HCT116 (cell line): Measurements from ENCODE around the gene CFAP54. TPM values are rescaled to one million over a fixed set of nuclear protein-coding genes. Genes with fewer than 3 reads are reported as not detected.

ENCODE experiments used
- ATAC-seq: fragments of 200-7000 bp; cut with Tn5 transposase; 2 replicates; pipeline ENCODE4 v1.9.1; 2020; ENCODE audit warnings: mild to moderate bottlenecking, moderate library complexity
- BruUV-seq: library from RNA; stranded (reverse); fragments of 400-500 nt; replicated peaks from 2 replicates; lab custom pipeline; 2021; lab: Mats Ljungman, UMichigan
- CTCF ChIA-PET: fragments of 300-600 bp; sonication (Branson Sonifier 250); formaldehyde crosslinking; loops from one replicate; lab custom pipeline; 2021; ENCODE audit warnings: antibody characterized with exemption; lab: Charles Lee
- POLR2A ChIA-PET: fragments of 300-600, 350-600 bp; sonication (Branson Sonifier 250); formaldehyde crosslinking; loops from one replicate; lab custom pipeline; 2021; ENCODE audit warnings: antibody characterized with exemption; lab: Charles Lee
- RAD21 ChIA-PET, 2 experiments: fragments of 300-600 bp; sonication (Branson Sonifier 250); formaldehyde crosslinking; loops; one replicate each; lab custom pipeline; 2023; ENCODE audit warnings: low total read pairs in 2 of 2; ENCODE audit not compliant: uncharacterized antibody in 2 of 2, unreplicated experiment in 2 of 2, low non-redundant PET in 1 of 2; lab: Charles Lee
- DNase-seq: peaks from one replicate; pipeline ENCODE4 v3.0.0-alpha.2; 2010; ENCODE audit warnings: low read depth, low spot score
- H2AFZ ChIP-seq: fragments of 200-600 bp; shearing (Covaris generic), sonication (generic); 2 replicates; pipeline ENCODE4 v1.6.1; 2017; ENCODE audit warnings: low read depth, mixed run types, mixed read lengths, antibody characterized with exemption, low read length; ENCODE audit not compliant: poor library complexity, severe bottlenecking
- H3K27ac ChIP-seq: 2 replicates; pipeline ENCODE4 v1.5.1; 2012; ENCODE audit warnings: low read depth, low read length
- H3K27me3 ChIP-seq: fragments of 200-600 bp; sonication (generic); 2 replicates; pipeline ENCODE4 v1.6.1; 2016; ENCODE audit warnings: mixed run types, low read length, mixed read lengths; ENCODE audit not compliant: insufficient read depth
- H3K36me3 ChIP-seq, 2 experiments: fragments of 200-500 bp in 1 of 2; fragments of 200-600 bp in 1 of 2; sonication (Bioruptor generic) in 1 of 2; sonication (generic) in 1 of 2; 2 replicates each; pipeline versions ENCODE4 v1.5.1 to v1.6.1; 2014 to 2016; ENCODE audit warnings: low read length in 2 of 2, inconsistent platforms in 1 of 2, mixed read lengths in 1 of 2, mixed run types in 1 of 2; ENCODE audit not compliant: insufficient read depth in 2 of 2, control insufficient read depth in 1 of 2
- H3K4me1 ChIP-seq, 2 experiments: fragments of 200-600 bp in 1 of 2; sonication (generic) in 1 of 2; 2 replicates each; pipeline versions ENCODE4 v1.5.1 to v1.6.1; 2012 to 2017; ENCODE audit warnings: low read length in 2 of 2, inconsistent platforms in 1 of 2, mild to moderate bottlenecking in 1 of 2, mixed read lengths in 1 of 2, mixed run types in 1 of 2, moderate library complexity in 1 of 2; ENCODE audit not compliant: insufficient read depth in 2 of 2, control insufficient read depth in 1 of 2
- H3K4me2 ChIP-seq: fragments of 200-600 bp; sonication (generic); 2 replicates; pipeline ENCODE4 v1.6.1; 2017; ENCODE audit warnings: mixed run types, low read length, mixed read lengths
- H3K4me3 ChIP-seq, 2 experiments: fragments of 200-600 bp in 1 of 2; sonication (generic) in 1 of 2; replicated peaks in 1 of 2; 2 replicates each; pipeline ENCODE4 v1.5.1; 2011 to 2016; ENCODE audit warnings: low read length in 2 of 2, control low read depth in 1 of 2, low read depth in 1 of 2, mild to moderate bottlenecking in 1 of 2, mixed read lengths in 1 of 2, mixed run types in 1 of 2
- H3K79me2 ChIP-seq: fragments of 200-600 bp; sonication (generic); 2 replicates; pipeline ENCODE4 v1.6.1; 2017; ENCODE audit warnings: mild to moderate bottlenecking, mixed run types, low read length, moderate library complexity, mixed read lengths; ENCODE audit not compliant: insufficient read depth
- H3K9ac ChIP-seq: fragments of 200-600 bp; sonication (generic); 2 replicates; pipeline ENCODE4 v1.6.1; 2016; ENCODE audit warnings: low read length, mixed read lengths
- H3K9me2 ChIP-seq: fragments of 200-600 bp; sonication (generic), shearing (Covaris generic); 2 replicates; pipeline ENCODE4 v1.6.1; 2017; ENCODE audit warnings: mixed run types, mild to moderate bottlenecking, moderate library complexity; ENCODE audit not compliant: insufficient read depth
- H3K9me3 ChIP-seq, 2 experiments: fragments of 200-500 bp in 1 of 2; fragments of 200-600 bp in 1 of 2; sonication (Bioruptor generic) in 1 of 2; sonication (generic) in 1 of 2; 2 replicates each; pipeline ENCODE4 v1.6.1; 2014 to 2017; ENCODE audit warnings: low read length in 2 of 2, mixed read lengths in 2 of 2, inconsistent platforms in 1 of 2, low read depth in 1 of 2, mild to moderate bottlenecking in 1 of 2, mixed run types in 1 of 2, moderate library complexity in 1 of 2; ENCODE audit not compliant: control insufficient read depth in 1 of 2, insufficient read depth in 1 of 2
- H4K20me1 ChIP-seq: fragments of 200-600 bp; sonication (generic), shearing (Covaris generic); 2 replicates; pipeline ENCODE4 v1.6.1; 2017; ENCODE audit warnings: mixed run types, mild to moderate bottlenecking, moderate library complexity; ENCODE audit not compliant: insufficient read depth
- ATF3 ChIP-seq: IDR thresholded peaks from 2 replicates; pipeline ENCODE4 v1.6.1; 2012
- EGR1 ChIP-seq: IDR thresholded peaks from 2 replicates; pipeline ENCODE4 v1.6.1; 2012; ENCODE audit warnings: low read depth
- REST ChIP-seq: IDR thresholded peaks from 2 replicates; pipeline ENCODE4 v1.6.1; 2012; ENCODE audit warnings: low read depth
- SIN3A ChIP-seq: IDR thresholded peaks from 2 replicates; pipeline ENCODE4 v1.6.1; 2012; ENCODE audit warnings: low read depth
- SP1 ChIP-seq: IDR thresholded peaks from 2 replicates; pipeline ENCODE4 v1.6.1; 2012; ENCODE audit warnings: low read depth
- ZBTB33 ChIP-seq: IDR thresholded peaks from 2 replicates; pipeline ENCODE4 v1.6.1; 2011; ENCODE audit warnings: mild to moderate bottlenecking, low read length, moderate library complexity; ENCODE audit not compliant: insufficient replicate concordance; ENCODE audit errors: extremely low read depth
- ZNF274 ChIP-seq: fragments of 200-500 bp; sonication (Bioruptor generic); IDR thresholded peaks from 2 replicates; pipeline ENCODE4 v1.6.1; 2014; ENCODE audit warnings: mild to moderate bottlenecking, low read depth, low read length, inconsistent platforms
- intact Hi-C: fragments of 100-400 bp; cut with micrococcal nuclease; formaldehyde crosslinking; loops from 2 replicates; pipeline ENCODE4 v1.10.0; 2022
- total RNA-seq: library from RNA; stranded (reverse); gene quantifications from one replicate; pipeline ENCODE4 v1.2.1, GENCODE V29; 2021; ENCODE audit not compliant: unreplicated experiment

The CFAP54 gene
- total RNA-seq, 1 experiment from 2014 or later: 0.25 TPM

- no peak overlapping the region for H3K4me3 ChIP-seq
- no peaks in the 10 kb centered on the region for H3K36me3 ChIP-seq
- ChIA-PET POLR2A (no interaction called here), RAD21 (no interaction called here), CTCF (no interaction called here)
- H4K20me1 ChIP-seq: no peaks in the 10 kb centered on the region
- no peaks in the 10 kb centered on the region for H3K4me1 ChIP-seq
- H3K27ac ChIP-seq: no peak overlapping the region
- no peak for DNase-seq
- H3K79me2 ChIP-seq: no peaks in the 10 kb centered on the region
- no peaks in the 10 kb centered on the region for H3K9me3 ChIP-seq
- BruUV-seq: no TSS peak
- ATAC-seq: no peak
- H3K9ac ChIP-seq: no peak overlapping the region
- H3K9me2 ChIP-seq: no peaks in the 10 kb centered on the region; the same call in 1 of the 2 replicates
- intact Hi-C loops: no loop called here
- no peak overlapping the region for H2AFZ ChIP-seq
- H3K4me2 ChIP-seq: no peak overlapping the region
- TF ChIP-seq REST (no peak), SIN3A (no peak), ZBTB33 (no peak), EGR1 (no peak), ATF3 (no peak), SP1 (no peak), ZNF274 (no peak)
- TF ChIP-seq, all 23 proteins: peak for 0
- H3K27me3 ChIP-seq: 0 out of 2 replicates have a peak, but pooled peaks cover 5% of the 10 kb centered on the region
These were observed 287.5 kb downstream of the CFAP54 start for GRCh38 chr12:96776908-96777307.
